Natural killer cell treated with Interleukin-12 subunit alpha and Interleukin-12 subunit beta and Interleukin-15 and Interleukin-18, amount 100 ng/mL, for 72 hours (primary cell): ENCODE measurements around the gene FAM174C. TPM values are rescaled to one million over a fixed set of nuclear protein-coding genes. Genes with fewer than 3 reads are reported as not detected.

ENCODE experiments used
- ATAC-seq, 2 donors: fragments of 150-1000 bp; cut with Tn5 transposase in 1 of 2; sonication (Bioruptor Pico), chemical (Tn5 transposase) in 1 of 2; 2 replicates each; pipeline ENCODE4 v1.10.0; 2021
- DNase-seq: peaks from one replicate; pipeline ENCODE4 v3.0.0; 2022; ENCODE audit warnings: low spot score
- H3K27ac Mint-ChIP-seq, 2 donors: 1 replicate in 1 of 2; 2 replicates in 1 of 2; pipeline ENCODE4 v1.8.0; 2022; ENCODE audit warnings: mixed read lengths in 2 of 2, mild to moderate bottlenecking in 1 of 2, moderate library complexity in 1 of 2
- H3K27me3 Mint-ChIP-seq, 2 donors: 1 replicate in 1 of 2; 2 replicates in 1 of 2; pipeline ENCODE4 v1.8.0; 2022; ENCODE audit warnings: mixed read lengths in 2 of 2
- H3K36me3 Mint-ChIP-seq: one replicate; pipeline ENCODE4 v1.8.0; 2022; ENCODE audit warnings: mixed read lengths
- H3K4me1 Mint-ChIP-seq, 2 donors: 1 replicate in 1 of 2; 2 replicates in 1 of 2; pipeline ENCODE4 v1.8.0; 2022; ENCODE audit warnings: low read depth in 2 of 2, mixed read lengths in 2 of 2, mild to moderate bottlenecking in 1 of 2
- H3K4me3 Mint-ChIP-seq: one replicate; pipeline ENCODE4 v1.8.0; 2022; ENCODE audit warnings: mixed read lengths
- H3K9me3 Mint-ChIP-seq: 2 replicates; pipeline ENCODE4 v1.8.0; 2022; ENCODE audit warnings: mixed read lengths
- total RNA-seq, 2 donors: library from RNA; stranded (reverse); gene quantifications; one replicate each; pipeline ENCODE4 v1.2.3, GENCODE V29; 2022

Gene FAM174C
- total RNA-seq, 2 donors from 2014 or later, result 59.5 to 94.2 TPM

- Mint-ChIP-seq H3K36me3 (no peaks in the 10 kb centered on the region), H3K27me3 (peaks cover 8 to 9% of the 10 kb centered on the region in 2 donors), H3K9me3 (no peaks in the 10 kb centered on the region), H3K27ac (no peak overlapping the region), H3K4me3 (no peak overlapping the region), H3K4me1 (peaks cover 9 to 12% of the 10 kb centered on the region in 2 donors)
- DNase-seq, result no peak
- no peak for ATAC-seq
These were observed 41.0 kb upstream of the FAM174C start for GRCh38 chr19:1234051-1234954.

- no peaks in the 10 kb centered on the region for H3K36me3 Mint-ChIP-seq
- no peak for ATAC-seq
These were observed 40.4 kb upstream of the FAM174C start for GRCh38 chr19:1234955-1235380.

DNA sequence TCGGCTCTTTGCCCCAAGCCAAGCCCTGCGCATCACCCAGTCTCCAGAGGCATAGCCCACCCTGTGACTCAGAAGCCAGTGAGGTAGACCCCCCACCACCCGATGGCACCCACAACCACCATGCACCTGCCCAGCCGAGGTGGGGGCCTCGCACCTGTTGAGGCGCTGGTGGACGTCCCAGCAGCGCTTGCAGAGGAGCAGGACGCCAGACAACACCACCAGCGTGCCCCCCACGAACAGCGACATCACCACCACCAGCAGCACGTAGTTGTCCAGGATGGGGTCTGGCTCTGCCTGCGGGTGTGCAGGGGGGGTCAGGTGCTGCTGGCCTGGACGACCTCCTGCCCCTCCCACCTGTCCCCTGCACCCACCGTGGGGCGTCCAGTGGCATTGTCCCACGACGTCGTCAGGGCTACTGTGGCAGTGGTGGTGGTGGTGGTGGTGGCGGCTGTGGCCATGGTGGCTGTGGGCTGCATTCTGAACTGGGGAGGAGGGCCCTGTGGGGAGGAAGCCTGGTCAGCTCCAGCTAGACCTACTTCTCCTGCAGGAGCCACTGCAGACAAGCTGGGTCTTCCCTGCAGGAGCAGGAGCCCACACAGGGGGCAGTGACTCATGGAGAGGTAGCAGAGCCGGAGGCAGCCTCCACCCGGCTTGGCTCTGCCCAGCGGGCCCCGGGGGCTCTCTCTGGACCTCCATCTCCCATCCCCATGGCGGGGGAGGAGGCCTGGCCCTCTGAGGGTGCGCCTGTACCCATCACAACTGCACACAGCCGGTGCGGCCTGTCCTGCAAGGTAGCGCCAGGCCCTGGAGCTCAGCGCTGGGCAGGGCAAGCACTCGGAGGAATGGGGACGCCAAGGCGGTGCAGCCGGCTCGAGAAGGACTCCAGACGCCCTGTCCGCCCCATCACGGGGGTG, 39.4 kb upstream of the FAM174C start:
- H3K4me3 Mint-ChIP-seq, result no peak overlapping the region
- peaks cover 11 to 14% of the 10 kb centered on the region in 2 donors for H3K4me1 Mint-ChIP-seq
- peaks cover 9 to 10% of the 10 kb centered on the region in 2 donors for H3K27me3 Mint-ChIP-seq
- no peak for DNase-seq
- no peak for ATAC-seq
- H3K36me3 Mint-ChIP-seq, result no peaks in the 10 kb centered on the region
- H3K9me3 Mint-ChIP-seq, result no peaks in the 10 kb centered on the region
- H3K27ac Mint-ChIP-seq, result no peak overlapping the region

More at GRCh38 chr19:1234955-1235380, 40.4 kb upstream of the FAM174C start:
- Mint-ChIP-seq H3K9me3 (no peaks in the 10 kb centered on the region), H3K4me3 (no peak overlapping the region), H3K27me3 (peaks cover 9 to 10% of the 10 kb centered on the region in 2 donors), H3K4me1 (peaks cover 11 to 14% of the 10 kb centered on the region in 2 donors), H3K27ac (no peak overlapping the region)
- no peak for DNase-seq

- no peaks in the 10 kb centered on the region for H3K36me3 Mint-ChIP-seq
- DNase-seq (no peak), ATAC-seq (no peak)
- H3K27me3 Mint-ChIP-seq, result peaks cover 9 to 10% of the 10 kb centered on the region in 2 donors
- H3K9me3 Mint-ChIP-seq, result no peaks in the 10 kb centered on the region
- peaks cover 14 to 18% of the 10 kb centered on the region in 2 donors for H3K4me1 Mint-ChIP-seq
- no peak overlapping the region for H3K4me3 Mint-ChIP-seq
- H3K27ac Mint-ChIP-seq, result no peak overlapping the region
These were observed 38.8 kb upstream of the FAM174C start for GRCh38 chr19:1236576-1236975.

DNA sequence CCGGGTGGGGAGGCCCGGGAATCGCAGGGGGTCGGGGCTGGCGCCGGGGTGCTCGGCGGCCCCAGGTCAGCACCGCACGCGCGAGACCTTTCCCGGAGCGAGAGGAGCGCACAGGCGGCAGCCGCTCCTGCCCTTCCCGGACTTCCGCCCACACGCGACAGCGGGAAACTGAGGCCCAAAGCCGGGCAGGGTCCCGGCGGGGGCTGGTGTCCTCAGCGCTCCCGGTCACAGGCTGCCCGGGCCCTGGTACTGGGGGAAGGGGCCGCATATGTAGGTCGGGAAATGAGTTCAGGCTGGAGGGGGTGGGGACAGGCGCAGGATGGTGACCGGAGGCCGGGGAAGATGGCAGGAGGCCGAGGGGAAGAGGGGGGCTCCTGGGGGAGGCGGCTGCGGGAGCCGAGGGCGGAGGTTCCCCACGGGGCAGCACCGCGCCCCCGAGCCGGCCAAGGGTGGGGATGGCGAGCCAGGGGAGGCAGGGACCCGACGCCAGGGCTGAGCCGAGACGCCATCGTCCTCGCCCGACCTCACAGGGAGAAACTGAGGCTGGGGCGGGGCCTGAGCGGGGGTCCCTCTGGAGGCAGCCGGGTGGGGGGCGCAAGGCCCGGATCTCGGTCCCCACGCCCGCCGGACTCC, 38.2 kb upstream of the FAM174C start:
- Mint-ChIP-seq H3K27ac (no peak overlapping the region), H3K9me3 (no peaks in the 10 kb centered on the region), H3K36me3 (no peaks in the 10 kb centered on the region), H3K27me3 (peaks cover 9 to 10% of the 10 kb centered on the region in 2 donors), H3K4me3 (peak overlapping the region; percentile 58), H3K4me1 (peaks cover 15 to 20% of the 10 kb centered on the region in 2 donors)
- no peak for DNase-seq
- ATAC-seq, result no peak

DNA sequence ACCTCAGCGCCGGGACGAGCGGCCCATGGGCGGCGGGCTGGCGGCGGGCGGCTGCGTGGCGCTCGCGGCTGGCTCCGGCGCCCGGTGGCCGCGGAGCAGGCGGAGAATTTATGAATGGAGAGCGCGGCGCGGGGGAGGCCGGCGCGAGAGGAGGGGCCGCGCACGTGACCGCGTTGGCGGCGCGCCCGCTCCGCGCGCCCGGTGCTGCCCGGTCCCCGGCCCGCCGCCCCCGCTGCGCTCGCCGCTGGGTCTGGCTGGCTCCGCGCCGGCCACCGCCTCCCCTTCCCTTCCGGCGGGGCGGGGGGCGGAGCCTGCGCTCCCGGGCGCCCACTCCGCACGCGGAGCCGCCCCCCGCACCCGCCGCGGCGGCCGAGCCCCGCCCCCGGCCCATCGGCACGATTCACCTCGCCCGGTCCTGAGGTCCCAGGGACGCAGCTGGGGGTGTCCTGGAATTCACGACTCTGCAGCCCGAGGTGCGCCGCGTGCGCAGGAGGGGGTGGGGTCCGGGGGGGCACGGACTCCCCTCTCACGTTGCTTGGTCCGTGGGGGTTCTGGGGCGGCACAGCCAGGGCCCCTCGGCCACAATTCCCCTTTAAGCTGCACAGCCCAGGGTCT, 37.5 kb upstream of the FAM174C start, which contains the start of gene CBARP:
Gene CBARP (minus strand): TSS at position 252 of the 615 bp plus-strand sequence. CDS start 1,905 bp downstream, outside the sequence.
- peaks cover 9 to 10% of the 10 kb centered on the region in 2 donors for H3K27me3 Mint-ChIP-seq
- H3K4me1 Mint-ChIP-seq, result peaks cover 15 to 20% of the 10 kb centered on the region in 2 donors
- H3K4me3 Mint-ChIP-seq, result peak within 1 kb of the TSS; percentile 85
- ATAC-seq (no peak), DNase-seq (no peak)
- H3K27ac Mint-ChIP-seq, result peak within 1 kb of the TSS; percentile 4 to 44
- no peaks in the 10 kb centered on the region for H3K9me3 Mint-ChIP-seq
- H3K36me3 Mint-ChIP-seq, result no peaks in the 10 kb centered on the region

GRCh38 chr19:1238369-1239303, 36.7 kb upstream of the FAM174C start:
- H3K4me1 Mint-ChIP-seq, result peaks cover 15 to 20% of the 10 kb centered on the region in 2 donors
- H3K27ac Mint-ChIP-seq, result peak overlapping the region; percentile 4 to 44
- no peaks in the 10 kb centered on the region for H3K36me3 Mint-ChIP-seq
- ATAC-seq (no peak), DNase-seq (no peak)
- no peaks in the 10 kb centered on the region for H3K9me3 Mint-ChIP-seq
- peak overlapping the region; percentile 85 for H3K4me3 Mint-ChIP-seq
- H3K27me3 Mint-ChIP-seq, result peaks cover 9 to 10% of the 10 kb centered on the region in 2 donors

GRCh38 chr19:1239420-1239795, 35.9 kb upstream of the FAM174C start:
- peaks cover 9 to 10% of the 10 kb centered on the region in 2 donors for H3K27me3 Mint-ChIP-seq
- H3K9me3 Mint-ChIP-seq, result no peaks in the 10 kb centered on the region
- DNase-seq, result no peak
- H3K4me3 Mint-ChIP-seq, result peak overlapping the region; percentile 85
- no peaks in the 10 kb centered on the region for H3K36me3 Mint-ChIP-seq
- H3K27ac Mint-ChIP-seq, result peak overlapping the region; percentile 4 to 44
- no peak for ATAC-seq
- peaks cover 15 to 20% of the 10 kb centered on the region in 2 donors for H3K4me1 Mint-ChIP-seq

DNA sequence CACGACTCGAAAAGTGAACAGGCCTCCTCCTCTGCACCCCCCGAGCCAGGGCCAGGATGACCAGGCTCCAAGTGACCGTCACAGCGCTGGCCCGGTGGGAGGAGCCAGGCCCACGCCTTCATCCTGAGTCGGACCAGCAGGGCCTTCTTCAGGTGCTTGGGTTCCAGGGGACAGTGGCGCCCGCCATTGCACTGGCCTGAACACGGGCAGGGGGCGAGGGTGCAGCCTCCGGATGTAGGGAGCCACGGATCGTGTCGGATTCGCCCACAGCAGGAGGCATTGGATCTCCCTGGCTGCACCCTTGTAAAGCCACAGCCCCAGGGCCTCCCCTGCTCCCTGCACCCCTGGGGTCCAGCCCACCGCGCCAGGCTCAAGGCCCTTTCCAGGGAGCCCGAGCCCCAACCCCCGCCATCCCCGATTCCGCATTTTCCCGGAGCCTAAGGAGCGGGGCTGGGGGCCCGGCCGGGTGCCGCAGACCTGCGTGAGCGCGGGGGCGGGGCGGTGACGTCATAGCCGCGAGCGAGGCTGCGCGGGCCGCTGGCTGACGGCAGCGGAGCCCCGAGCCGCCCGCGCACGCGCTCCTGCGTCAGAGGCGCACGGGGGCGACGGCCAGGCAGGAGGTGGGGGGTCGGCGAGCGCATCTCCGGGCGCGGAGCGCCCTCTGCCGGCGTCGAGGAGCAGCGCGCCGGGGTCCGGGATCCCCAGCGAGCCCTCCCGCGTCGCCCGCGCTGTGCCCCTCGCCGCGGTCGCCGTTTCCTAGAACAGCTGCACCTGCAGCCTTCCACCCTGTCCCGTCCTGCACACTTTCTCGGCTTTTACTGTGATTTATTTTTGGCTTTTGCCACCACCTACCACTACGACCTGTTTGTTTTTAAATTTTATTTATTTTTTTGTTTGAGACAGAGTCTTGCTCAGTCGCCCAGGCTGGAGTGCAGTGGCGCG, 35.3 kb upstream of the FAM174C start:
- Mint-ChIP-seq H3K36me3 (no peaks in the 10 kb centered on the region), H3K27me3 (peaks cover 9 to 10% of the 10 kb centered on the region in 2 donors), H3K9me3 (no peaks in the 10 kb centered on the region), H3K4me1 (peaks cover 19 to 20% of the 10 kb centered on the region in 2 donors), H3K4me3 (no peak overlapping the region), H3K27ac (no peak overlapping the region)
- DNase-seq (peak; percentile 94), ATAC-seq (peak; percentile 74 to 81)

DNA sequence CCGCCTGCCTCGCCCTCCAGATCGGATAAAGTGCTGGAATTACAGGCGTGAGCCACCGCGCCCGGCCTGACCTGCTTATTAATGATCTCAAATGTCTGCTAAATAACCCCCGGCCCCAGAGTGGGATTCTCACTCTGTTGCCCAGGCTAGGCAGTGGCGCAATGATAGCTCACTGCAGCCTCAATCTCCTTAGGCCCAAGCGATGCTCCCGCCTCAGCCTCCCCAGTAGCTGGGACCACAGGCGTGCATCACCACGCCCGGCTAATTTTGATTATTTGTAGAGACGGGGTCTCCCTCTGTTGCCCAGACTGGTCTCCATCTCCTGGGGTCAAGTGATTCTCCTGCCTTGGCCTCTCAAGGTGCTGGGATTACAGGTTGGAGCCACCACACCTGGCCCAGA, 34.4 kb upstream of the FAM174C start:
- no peak for DNase-seq
- peak overlapping the region; percentile 66 to 89 for H3K27ac Mint-ChIP-seq
- no peaks in the 10 kb centered on the region for H3K9me3 Mint-ChIP-seq
- no peaks in the 10 kb centered on the region for H3K36me3 Mint-ChIP-seq
- peaks cover 9 to 10% of the 10 kb centered on the region in 2 donors for H3K27me3 Mint-ChIP-seq
- ATAC-seq, result no peak
- H3K4me3 Mint-ChIP-seq, result peak overlapping the region; percentile 86
- peaks cover 19 to 20% of the 10 kb centered on the region in 2 donors for H3K4me1 Mint-ChIP-seq

DNA sequence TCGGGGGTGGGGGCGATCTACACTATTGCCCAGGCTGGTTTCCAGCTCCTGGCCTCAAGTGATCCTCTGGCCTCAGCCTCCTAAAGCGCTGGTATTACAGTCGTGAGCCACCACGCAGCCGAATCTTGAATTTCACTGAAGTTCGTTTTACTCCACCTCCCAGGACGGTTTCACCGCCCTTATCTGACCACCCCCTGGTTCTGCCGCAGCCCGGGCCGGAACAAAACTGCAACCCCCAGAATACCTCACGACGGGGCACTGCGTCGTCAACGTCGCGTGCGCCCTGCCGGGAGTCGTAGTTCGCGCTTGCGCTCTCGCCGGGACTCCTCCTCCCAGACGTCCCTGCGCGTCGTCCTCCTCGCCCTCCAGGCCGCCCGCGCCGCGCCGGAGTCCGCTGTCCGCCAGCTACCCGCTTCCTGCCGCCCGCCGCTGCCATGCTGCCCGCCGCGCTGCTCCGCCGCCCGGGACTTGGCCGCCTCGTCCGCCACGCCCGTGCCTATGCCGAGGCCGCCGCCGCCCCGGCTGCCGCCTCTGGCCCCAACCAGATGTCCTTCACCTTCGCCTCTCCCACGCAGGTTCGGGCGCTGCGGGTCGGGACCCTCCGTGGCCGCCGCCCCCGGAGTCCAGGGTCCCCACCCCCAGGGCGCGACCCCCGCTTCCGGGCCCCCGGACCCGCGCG, 33.8 kb upstream of the FAM174C start, which contains the start of gene ATP5F1D:
Gene ATP5F1D (plus strand): TSS at position 335 of the 679 bp plus-strand sequence. CDS start 100 bp downstream, at position 435.
- no peaks in the 10 kb centered on the region for H3K9me3 Mint-ChIP-seq
- peak; percentile 84 to 89 for ATAC-seq
- H3K27me3 Mint-ChIP-seq, result peaks cover 9 to 10% of the 10 kb centered on the region in 2 donors
- no peaks in the 10 kb centered on the region for H3K36me3 Mint-ChIP-seq
- DNase-seq, result peak; percentile 97
- H3K27ac Mint-ChIP-seq, result peak within 1 kb of the TSS; percentile 66 to 89
- peaks cover 19 to 20% of the 10 kb centered on the region in 2 donors for H3K4me1 Mint-ChIP-seq
- H3K4me3 Mint-ChIP-seq, result peak within 1 kb of the TSS; percentile 86
